PC-3 (cell line): ENCODE results near the gene CAPG.

Experiments used
- CTCF ChIP-seq: fragments of 300-600 bp; sonication (generic); conservative IDR thresholded peaks from 2 replicates; pipeline ENCODE4 v1.5.1; 2017; ENCODE audit warnings: antibody characterized with exemption, low read depth, mild to moderate bottlenecking, low read length
- EZH2 ChIP-seq: fragments of 300-600 bp; sonication (generic); IDR thresholded peaks from one replicate; pipeline ENCODE4 v1.6.1; 2017; ENCODE audit warnings: antibody characterized with exemption, mild to moderate bottlenecking, low read length; ENCODE audit not compliant: unreplicated experiment

GRCh38 chr2:85356186-85356585, 54.0 kb downstream of the CAPG start:
- TF ChIP-seq CTCF = no peak
- no peak for TF ChIP-seq EZH2
